Hepatocyte (in vitro differentiated cells): ENCODE measurements around the gene PICALM.

ENCODE experiments used
- EZH2 ChIP-seq: fragments of 200-600 bp; sonication (generic); IDR thresholded peaks from 2 replicates; pipeline ENCODE4 v1.6.1; 2016; ENCODE audit warnings: antibody characterized with exemption, mild to moderate bottlenecking, borderline replicate concordance
- TF ChIP-seq, protein P1 (sequence below): fragments of 200-600 bp; sonication (generic); IDR thresholded peaks from 2 replicates; pipeline ENCODE4 v1.5.1; 2016; ENCODE audit warnings: antibody characterized with exemption, mild to moderate bottlenecking; ENCODE audit not compliant: poor library complexity

- TF ChIP-seq, protein P1, sequence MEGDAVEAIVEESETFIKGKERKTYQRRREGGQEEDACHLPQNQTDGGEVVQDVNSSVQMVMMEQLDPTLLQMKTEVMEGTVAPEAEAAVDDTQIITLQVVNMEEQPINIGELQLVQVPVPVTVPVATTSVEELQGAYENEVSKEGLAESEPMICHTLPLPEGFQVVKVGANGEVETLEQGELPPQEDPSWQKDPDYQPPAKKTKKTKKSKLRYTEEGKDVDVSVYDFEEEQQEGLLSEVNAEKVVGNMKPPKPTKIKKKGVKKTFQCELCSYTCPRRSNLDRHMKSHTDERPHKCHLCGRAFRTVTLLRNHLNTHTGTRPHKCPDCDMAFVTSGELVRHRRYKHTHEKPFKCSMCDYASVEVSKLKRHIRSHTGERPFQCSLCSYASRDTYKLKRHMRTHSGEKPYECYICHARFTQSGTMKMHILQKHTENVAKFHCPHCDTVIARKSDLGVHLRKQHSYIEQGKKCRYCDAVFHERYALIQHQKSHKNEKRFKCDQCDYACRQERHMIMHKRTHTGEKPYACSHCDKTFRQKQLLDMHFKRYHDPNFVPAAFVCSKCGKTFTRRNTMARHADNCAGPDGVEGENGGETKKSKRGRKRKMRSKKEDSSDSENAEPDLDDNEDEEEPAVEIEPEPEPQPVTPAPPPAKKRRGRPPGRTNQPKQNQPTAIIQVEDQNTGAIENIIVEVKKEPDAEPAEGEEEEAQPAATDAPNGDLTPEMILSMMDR, result no peak
- no peak for TF ChIP-seq EZH2
Observed at GRCh38 chr11:85950317-85951048, 118.4 kb downstream of the PICALM start.
